SK-N-SH treated with all-trans-retinoic acid at 6 μM for 48 hours (cell line): ENCODE results near the gene SKI.

Experiments
- ATAC-seq: fragments of 200-7000 bp; cut with Tn5 transposase; 3 replicates; pipeline ENCODE4 v1.9.1; 2020; ENCODE audit warnings: mild to moderate bottlenecking, moderate library complexity
- ARNTL ChIP-seq: fragments of 450-650 bp; formaldehyde crosslinking; IDR thresholded peaks from 2 replicates; pipeline ENCODE4 v1.5.0; 2020; ENCODE audit warnings: low read depth, mild to moderate bottlenecking, moderate library complexity, borderline replicate concordance
- CREB5 ChIP-seq: fragments of 250-450 bp; sonication (Bioruptor Pico); IDR thresholded peaks from 2 replicates; pipeline ENCODE4 v1.5.1; 2020; ENCODE audit warnings: low read depth, mild to moderate bottlenecking, moderate library complexity
- CSDC2 ChIP-seq: fragments of 250-450 bp; sonication (Bioruptor Pico); IDR thresholded peaks from 2 replicates; pipeline ENCODE4 v1.5.0; 2020; ENCODE audit warnings: mild to moderate bottlenecking, moderate library complexity
- ESRRG ChIP-seq: fragments of 250-450 bp; sonication (Bioruptor Pico); IDR thresholded peaks from 2 replicates; pipeline ENCODE4 v1.6.1; 2021; ENCODE audit warnings: mild to moderate bottlenecking
- GLIS3 ChIP-seq: fragments of 250-450 bp; sonication (Bioruptor Pico); IDR thresholded peaks from 2 replicates; pipeline ENCODE4 v1.5.0; 2020; ENCODE audit warnings: mild to moderate bottlenecking, moderate library complexity
- ISL1 ChIP-seq: fragments of 250-450 bp; sonication (Bioruptor Pico); IDR thresholded peaks from 2 replicates; pipeline ENCODE4 v2.1.2; 2022; ENCODE audit warnings: mild to moderate bottlenecking, moderate library complexity
- OSR1 ChIP-seq: fragments of 250-450 bp; sonication (Bioruptor Pico); IDR thresholded peaks from 2 replicates; pipeline ENCODE4 v1.8.0; 2022; ENCODE audit warnings: moderate library complexity, mild to moderate bottlenecking, inconsistent platforms
- PPARA ChIP-seq: fragments of 250-450 bp; sonication (Bioruptor Pico); IDR thresholded peaks from 2 replicates; pipeline ENCODE4 v1.5.0; 2020; ENCODE audit warnings: mild to moderate bottlenecking, borderline replicate concordance
- RARB ChIP-seq: fragments of 250-450 bp; sonication (Bioruptor Pico); IDR thresholded peaks from 2 replicates; pipeline ENCODE4 v1.8.0; 2021; ENCODE audit warnings: mild to moderate bottlenecking, moderate library complexity
- SNAI2 ChIP-seq: fragments of 250-450 bp; sonication (Bioruptor Pico); IDR thresholded peaks from 2 replicates; pipeline ENCODE4 v1.5.0; 2020; ENCODE audit warnings: mild to moderate bottlenecking, moderate library complexity
- TCF4 ChIP-seq: fragments of 250-450 bp; sonication (Bioruptor Pico); IDR thresholded peaks from 2 replicates; pipeline ENCODE4 v1.8.0; 2021; ENCODE audit warnings: mild to moderate bottlenecking, moderate library complexity, borderline replicate concordance
- TOX ChIP-seq: fragments of 250-450 bp; sonication (Bioruptor Pico); IDR thresholded peaks from 2 replicates; pipeline ENCODE4 v1.8.0; 2021; ENCODE audit warnings: mild to moderate bottlenecking, moderate library complexity, borderline replicate concordance
- ZC3H10 ChIP-seq: fragments of 250-450 bp; sonication (Bioruptor Pico); IDR thresholded peaks from 2 replicates; pipeline ENCODE4 v1.5.1; 2021; ENCODE audit warnings: mild to moderate bottlenecking, moderate library complexity
- ZFP3 ChIP-seq: fragments of 250-450 bp; sonication (Bioruptor Pico); IDR thresholded peaks from 2 replicates; pipeline ENCODE4 v1.5.0; 2020; ENCODE audit warnings: mild to moderate bottlenecking, moderate library complexity
- ZFP30 ChIP-seq: fragments of 450-650 bp; formaldehyde crosslinking; IDR thresholded peaks from 2 replicates; pipeline ENCODE4 v1.5.0; 2022; ENCODE audit warnings: mild to moderate bottlenecking, moderate library complexity
- ZNF70 ChIP-seq: fragments of 450-650 bp; formaldehyde crosslinking; IDR thresholded peaks from 2 replicates; pipeline ENCODE4 v1.5.0; 2020; ENCODE audit warnings: mild to moderate bottlenecking, moderate library complexity
- ZNF8 ChIP-seq: fragments of 450-650 bp; formaldehyde crosslinking; IDR thresholded peaks from 2 replicates; pipeline ENCODE4 v1.5.0; 2020; ENCODE audit warnings: mild to moderate bottlenecking, moderate library complexity
- TF ChIP-seq, protein P1 (sequence below): fragments of 250-450 bp; sonication (Bioruptor Pico); IDR thresholded peaks from 2 replicates; pipeline ENCODE4 v1.8.0; 2021; ENCODE audit warnings: low read depth, mild to moderate bottlenecking, moderate library complexity, borderline replicate concordance
- TF ChIP-seq, protein P2 (sequence below): fragments of 250-450 bp; sonication (Bioruptor Pico); IDR thresholded peaks from 2 replicates; pipeline ENCODE4 v1.5.0; 2020; ENCODE audit warnings: mild to moderate bottlenecking, moderate library complexity
- TF ChIP-seq, protein P3 (sequence below): fragments of 250-450 bp; sonication (Bioruptor Pico); IDR thresholded peaks from 2 replicates; pipeline ENCODE4 v1.8.0; 2020; ENCODE audit warnings: mild to moderate bottlenecking, moderate library complexity, borderline replicate concordance
- TF ChIP-seq, protein P4 (sequence below): fragments of 250-450 bp; sonication (Bioruptor Pico); IDR thresholded peaks from 2 replicates; pipeline ENCODE4 v1.5.1; 2021; ENCODE audit warnings: mild to moderate bottlenecking, moderate library complexity

Gene SKI

GRCh38 chr1:2289607-2290006 lies 61.5 kb downstream of the SKI start (continued):
- no peak for TF ChIP-seq TOX

GRCh38 chr1:2290171-2290578 lies 62.1 kb downstream of the SKI start:
- TF ChIP-seq ZFP3 (CRISPR knock-in tag), result no peak
- TF ChIP-seq GLIS3, result no peak
- TF ChIP-seq, protein P1, sequence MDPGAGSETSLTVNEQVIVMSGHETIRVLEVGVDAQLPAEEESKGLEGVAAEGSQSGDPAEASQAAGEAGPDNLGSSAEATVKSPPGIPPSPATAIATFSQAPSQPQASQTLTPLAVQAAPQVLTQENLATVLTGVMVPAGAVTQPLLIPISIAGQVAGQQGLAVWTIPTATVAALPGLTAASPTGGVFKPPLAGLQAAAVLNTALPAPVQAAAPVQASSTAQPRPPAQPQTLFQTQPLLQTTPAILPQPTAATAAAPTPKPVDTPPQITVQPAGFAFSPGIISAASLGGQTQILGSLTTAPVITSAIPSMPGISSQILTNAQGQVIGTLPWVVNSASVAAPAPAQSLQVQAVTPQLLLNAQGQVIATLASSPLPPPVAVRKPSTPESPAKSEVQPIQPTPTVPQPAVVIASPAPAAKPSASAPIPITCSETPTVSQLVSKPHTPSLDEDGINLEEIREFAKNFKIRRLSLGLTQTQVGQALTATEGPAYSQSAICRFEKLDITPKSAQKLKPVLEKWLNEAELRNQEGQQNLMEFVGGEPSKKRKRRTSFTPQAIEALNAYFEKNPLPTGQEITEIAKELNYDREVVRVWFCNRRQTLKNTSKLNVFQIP (CRISPR knock-in tag), result no peak
- no peak for TF ChIP-seq RARB (CRISPR knock-in tag)
- TF ChIP-seq CSDC2 (CRISPR knock-in tag), result no peak
- TF ChIP-seq, protein P2, sequence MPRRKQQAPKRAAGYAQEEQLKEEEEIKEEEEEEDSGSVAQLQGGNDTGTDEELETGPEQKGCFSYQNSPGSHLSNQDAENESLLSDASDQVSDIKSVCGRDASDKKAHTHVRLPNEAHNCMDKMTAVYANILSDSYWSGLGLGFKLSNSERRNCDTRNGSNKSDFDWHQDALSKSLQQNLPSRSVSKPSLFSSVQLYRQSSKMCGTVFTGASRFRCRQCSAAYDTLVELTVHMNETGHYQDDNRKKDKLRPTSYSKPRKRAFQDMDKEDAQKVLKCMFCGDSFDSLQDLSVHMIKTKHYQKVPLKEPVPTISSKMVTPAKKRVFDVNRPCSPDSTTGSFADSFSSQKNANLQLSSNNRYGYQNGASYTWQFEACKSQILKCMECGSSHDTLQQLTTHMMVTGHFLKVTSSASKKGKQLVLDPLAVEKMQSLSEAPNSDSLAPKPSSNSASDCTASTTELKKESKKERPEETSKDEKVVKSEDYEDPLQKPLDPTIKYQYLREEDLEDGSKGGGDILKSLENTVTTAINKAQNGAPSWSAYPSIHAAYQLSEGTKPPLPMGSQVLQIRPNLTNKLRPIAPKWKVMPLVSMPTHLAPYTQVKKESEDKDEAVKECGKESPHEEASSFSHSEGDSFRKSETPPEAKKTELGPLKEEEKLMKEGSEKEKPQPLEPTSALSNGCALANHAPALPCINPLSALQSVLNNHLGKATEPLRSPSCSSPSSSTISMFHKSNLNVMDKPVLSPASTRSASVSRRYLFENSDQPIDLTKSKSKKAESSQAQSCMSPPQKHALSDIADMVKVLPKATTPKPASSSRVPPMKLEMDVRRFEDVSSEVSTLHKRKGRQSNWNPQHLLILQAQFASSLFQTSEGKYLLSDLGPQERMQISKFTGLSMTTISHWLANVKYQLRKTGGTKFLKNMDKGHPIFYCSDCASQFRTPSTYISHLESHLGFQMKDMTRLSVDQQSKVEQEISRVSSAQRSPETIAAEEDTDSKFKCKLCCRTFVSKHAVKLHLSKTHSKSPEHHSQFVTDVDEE (CRISPR knock-in tag), result no peak
- no peak for TF ChIP-seq ARNTL (CRISPR knock-in tag)
- TF ChIP-seq CREB5 (CRISPR knock-in tag), result no peak
- TF ChIP-seq OSR1 (CRISPR knock-in tag), result no peak
- TF ChIP-seq, protein P3, sequence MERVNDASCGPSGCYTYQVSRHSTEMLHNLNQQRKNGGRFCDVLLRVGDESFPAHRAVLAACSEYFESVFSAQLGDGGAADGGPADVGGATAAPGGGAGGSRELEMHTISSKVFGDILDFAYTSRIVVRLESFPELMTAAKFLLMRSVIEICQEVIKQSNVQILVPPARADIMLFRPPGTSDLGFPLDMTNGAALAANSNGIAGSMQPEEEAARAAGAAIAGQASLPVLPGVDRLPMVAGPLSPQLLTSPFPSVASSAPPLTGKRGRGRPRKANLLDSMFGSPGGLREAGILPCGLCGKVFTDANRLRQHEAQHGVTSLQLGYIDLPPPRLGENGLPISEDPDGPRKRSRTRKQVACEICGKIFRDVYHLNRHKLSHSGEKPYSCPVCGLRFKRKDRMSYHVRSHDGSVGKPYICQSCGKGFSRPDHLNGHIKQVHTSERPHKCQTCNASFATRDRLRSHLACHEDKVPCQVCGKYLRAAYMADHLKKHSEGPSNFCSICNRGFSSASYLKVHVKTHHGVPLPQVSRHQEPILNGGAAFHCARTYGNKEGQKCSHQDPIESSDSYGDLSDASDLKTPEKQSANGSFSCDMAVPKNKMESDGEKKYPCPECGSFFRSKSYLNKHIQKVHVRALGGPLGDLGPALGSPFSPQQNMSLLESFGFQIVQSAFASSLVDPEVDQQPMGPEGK (CRISPR knock-in tag), result no peak
- TF ChIP-seq SNAI2 (CRISPR knock-in tag), result no peak
- no peak for TF ChIP-seq ZNF70 (CRISPR knock-in tag)
- TF ChIP-seq ZNF8 (CRISPR knock-in tag), result no peak
- no peak for TF ChIP-seq ISL1 (CRISPR knock-in tag)
- no peak for TF ChIP-seq TCF4 (CRISPR knock-in tag)
- TF ChIP-seq ZC3H10 (CRISPR knock-in tag), result no peak
- no peak for TF ChIP-seq PPARA (CRISPR knock-in tag)
- TF ChIP-seq, protein P4, sequence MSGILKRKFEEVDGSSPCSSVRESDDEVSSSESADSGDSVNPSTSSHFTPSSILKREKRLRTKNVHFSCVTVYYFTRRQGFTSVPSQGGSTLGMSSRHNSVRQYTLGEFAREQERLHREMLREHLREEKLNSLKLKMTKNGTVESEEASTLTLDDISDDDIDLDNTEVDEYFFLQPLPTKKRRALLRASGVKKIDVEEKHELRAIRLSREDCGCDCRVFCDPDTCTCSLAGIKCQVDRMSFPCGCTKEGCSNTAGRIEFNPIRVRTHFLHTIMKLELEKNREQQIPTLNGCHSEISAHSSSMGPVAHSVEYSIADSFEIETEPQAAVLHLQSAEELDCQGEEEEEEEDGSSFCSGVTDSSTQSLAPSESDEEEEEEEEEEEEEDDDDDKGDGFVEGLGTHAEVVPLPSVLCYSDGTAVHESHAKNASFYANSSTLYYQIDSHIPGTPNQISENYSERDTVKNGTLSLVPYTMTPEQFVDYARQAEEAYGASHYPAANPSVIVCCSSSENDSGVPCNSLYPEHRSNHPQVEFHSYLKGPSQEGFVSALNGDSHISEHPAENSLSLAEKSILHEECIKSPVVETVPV (CRISPR knock-in tag), result no peak
- ATAC-seq, result peak; percentile 15

DNA sequence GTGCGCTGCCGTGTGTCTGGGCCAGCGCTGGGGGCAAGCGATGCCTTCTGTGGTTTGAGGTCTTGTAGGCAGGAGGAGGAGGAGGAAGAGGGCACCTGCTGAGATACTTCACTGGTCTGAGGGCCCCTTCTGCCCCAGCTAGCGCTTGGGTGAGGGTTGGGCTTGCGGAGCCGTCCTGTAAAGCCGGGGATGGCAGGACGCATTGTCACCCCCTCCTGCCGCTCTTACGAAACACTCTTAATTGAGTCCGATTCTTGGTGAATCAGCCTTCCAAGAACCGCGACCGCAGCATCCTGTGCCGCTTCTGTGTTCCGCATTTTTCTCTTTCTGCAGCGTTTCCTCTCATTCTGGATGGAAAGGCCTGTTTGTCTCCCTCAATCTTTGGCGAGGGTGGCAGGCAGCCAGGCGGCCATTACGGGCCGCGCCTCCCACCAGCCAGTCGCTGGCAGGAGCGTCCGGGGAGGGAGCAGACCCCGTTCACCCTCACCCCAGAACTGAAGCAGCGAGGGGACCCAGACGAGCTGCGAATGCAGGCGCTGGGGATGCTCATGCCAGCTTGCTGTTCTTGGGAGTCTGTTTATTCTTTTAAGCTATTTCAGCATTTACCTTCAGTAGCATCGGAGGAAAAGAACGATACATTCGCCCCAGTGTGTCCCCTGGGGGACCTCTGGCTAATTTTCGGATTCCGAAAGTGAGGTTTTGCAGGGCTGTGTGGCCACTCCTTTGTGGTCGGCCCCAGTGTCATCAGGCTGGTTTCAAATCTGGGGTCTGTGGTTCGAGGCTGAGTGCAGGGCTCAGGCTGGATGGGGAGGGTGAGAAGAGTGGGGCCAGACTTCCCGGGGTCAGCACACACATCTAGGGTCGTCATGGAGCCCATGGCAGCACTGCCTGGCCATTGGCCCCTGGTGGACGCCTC lies 62.7 kb downstream of the SKI start:
- ATAC-seq, result peak; percentile 76

More for the DNA sequence above, 62.7 kb downstream of the SKI start:
- TF ChIP-seq ZFP30 (no peak), ESRRG (CRISPR knock-in tag) (no peak), CREB5 (CRISPR knock-in tag) (no peak), OSR1 (CRISPR knock-in tag) (no peak), SNAI2 (CRISPR knock-in tag) (no peak), ZNF70 (CRISPR knock-in tag) (no peak), RARB (CRISPR knock-in tag) (no peak)
- TF ChIP-seq, protein P2 (CRISPR knock-in tag), result no peak
- TF ChIP-seq, protein P3 (CRISPR knock-in tag), result no peak
